Measurements from ENCODE around the gene CDC23.
"Not testable (repeated sequence)": the region's sequence is repeated elsewhere in the genome, so short reads cannot be mapped to it uniquely, and the experiment has no call there.

CDC23 gene

DNA sequence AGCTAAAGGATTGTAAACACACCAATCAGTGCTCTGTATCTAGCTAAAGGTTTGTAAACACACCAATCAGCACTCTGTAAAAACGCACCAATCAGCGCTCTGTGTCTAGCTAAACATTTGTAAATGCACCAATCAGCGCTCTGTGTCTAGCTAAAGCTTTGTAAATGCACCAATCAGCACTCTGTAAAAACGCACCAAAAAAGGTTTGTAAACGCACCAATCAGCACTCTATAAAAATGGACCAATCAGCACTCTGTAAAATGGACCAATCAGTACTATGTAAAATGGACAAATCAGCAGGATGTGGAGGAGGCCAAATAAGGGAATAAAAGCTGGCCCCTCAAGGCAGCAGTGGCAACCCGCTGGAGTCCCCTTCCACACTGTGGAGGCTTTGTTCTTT lies 69.5 kb downstream of the CDC23 start:
- not testable (repeated sequence) for DNase-seq (ENCODE audit: low read depth in 3 of 3, low spot score in 1 of 3)

DNA sequence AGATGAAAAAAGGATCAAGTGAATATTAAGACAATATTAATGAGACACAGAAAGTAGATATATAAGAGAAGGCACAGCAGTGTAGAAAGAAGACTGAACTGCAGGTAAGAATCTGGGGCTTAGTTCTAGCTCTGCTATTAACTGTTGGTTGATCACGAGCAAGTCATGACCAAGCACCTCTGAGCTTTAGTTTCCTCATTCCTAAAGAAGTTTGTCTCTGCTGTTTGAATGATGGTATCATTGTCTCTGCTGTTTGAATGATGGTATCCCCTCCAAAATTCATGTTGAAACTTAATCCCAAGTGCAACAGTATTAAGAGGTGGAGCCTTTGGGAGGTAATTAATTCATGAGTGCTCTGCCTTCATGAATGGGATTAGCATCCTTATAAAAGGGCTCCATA lies 71.4 kb downstream of the CDC23 start:
- no peak for DNase-seq (ENCODE audit: low read depth in 3 of 3, low spot score in 1 of 3)

DNA sequence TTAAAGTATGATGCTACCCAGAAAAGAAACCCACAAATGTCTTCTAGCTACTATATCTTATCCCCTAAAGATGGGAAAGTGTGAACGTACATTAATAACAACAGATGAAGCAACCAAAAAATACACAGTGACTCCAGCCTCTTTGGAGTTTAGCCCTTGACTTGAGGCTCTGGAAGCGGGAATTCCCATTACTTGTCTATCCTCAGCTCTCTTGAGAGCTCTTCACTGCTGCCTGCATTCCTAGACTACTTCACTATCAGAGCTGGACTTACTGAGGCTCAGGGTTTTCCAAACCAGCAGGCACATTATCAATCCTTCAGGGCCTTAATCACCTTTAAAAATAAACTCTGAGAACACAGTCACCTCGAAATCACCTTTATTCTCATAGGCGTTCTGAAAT lies 72.9 kb downstream of the CDC23 start:
- DNase-seq (ENCODE audit: low read depth in 3 of 3, low spot score in 1 of 3): no peak

DNA sequence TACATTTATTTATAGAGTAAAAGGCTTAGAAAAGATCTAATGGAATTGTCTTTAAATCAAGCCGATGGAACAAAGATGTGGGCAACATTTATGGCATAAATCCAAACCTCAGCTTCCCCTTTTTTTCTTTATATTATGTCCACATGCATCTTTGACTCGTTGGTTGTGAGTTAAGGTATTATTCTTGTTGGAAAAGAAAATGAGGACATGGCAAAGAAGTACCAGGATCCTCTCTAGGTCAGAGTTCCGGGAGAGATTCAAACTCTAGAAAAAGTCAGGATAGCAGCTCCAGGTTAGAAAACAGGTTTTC lies 73.4 kb downstream of the CDC23 start:
- DNase-seq (ENCODE audit: low read depth in 3 of 3, low spot score in 1 of 3): no peak

DNA sequence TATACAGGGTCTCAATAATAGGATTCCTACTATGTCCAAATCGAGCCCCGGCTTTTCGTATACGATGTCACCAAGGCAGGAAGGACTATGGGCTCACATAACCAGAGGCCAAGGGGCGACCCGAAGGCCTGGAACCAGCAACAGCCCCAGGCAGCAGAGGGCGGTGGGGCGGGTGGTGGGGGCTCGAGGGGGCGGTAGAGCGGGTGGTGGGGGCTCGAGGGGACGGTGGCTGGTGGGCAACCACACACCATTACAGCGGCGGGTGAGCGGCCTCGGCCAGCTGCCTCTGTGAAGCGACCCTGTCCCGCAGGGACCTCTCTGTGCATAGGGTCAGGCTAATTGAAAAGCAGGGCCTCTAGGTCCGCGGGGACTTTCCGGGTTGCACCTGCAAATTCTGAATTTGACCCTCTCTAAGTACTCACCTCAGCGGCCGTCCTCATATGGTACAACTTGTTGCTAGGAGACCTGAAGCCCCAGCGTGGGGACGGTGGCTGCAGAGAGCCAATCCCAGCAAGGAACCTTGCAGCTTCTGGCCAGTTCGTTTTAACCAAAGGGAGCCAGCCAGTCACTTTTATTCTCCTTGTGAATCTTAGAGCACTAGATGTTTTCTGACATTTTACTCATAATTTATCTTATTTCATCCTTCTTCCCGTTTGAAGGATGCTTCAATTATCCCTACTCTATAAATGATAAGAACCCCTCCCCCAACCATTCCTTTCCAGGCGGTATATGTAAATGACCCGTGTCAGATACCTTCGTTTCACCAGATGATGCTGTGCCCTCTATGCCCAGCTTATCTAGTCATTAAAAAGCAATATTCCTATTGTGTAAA lies 74.0 kb downstream of the CDC23 start, which contains the start of gene NME5:
NME5 (minus strand) TSS at position 480 of the 832 bp plus-strand sequence. CDS start 648 bp downstream, outside the sequence.
- no peak for DNase-seq (ENCODE audit: low read depth in 3 of 3, low spot score in 1 of 3)
